Keratinocyte (primary cell): ENCODE results near the gene BOD1. TPM values are rescaled to one million over a fixed set of nuclear protein-coding genes. Genes with fewer than 3 reads are reported as not detected.

Experiments
- DNase-seq: peaks from one replicate; pipeline ENCODE4 v3.0.0-alpha.2; 2011; ENCODE audit warnings: low read depth, missing footprints, low spot score
- FAIRE-seq: peaks from 2 replicates; lab custom pipeline; 2011; peaks lifted over from hg19 to GRCh38; lab: Jason Lieb, UNC
- H2AFZ ChIP-seq: 2 replicates; pipeline ENCODE4 v1.6.0; 2012; ENCODE audit warnings: low read length, control low read depth, inconsistent platforms; ENCODE audit not compliant: control insufficient read depth
- H3K27ac ChIP-seq: 2 replicates; pipeline ENCODE4 v1.5.1; 2011; ENCODE audit warnings: low read length; ENCODE audit not compliant: control insufficient read depth, insufficient read depth
- H3K27me3 ChIP-seq: 3 replicates; pipeline ENCODE4 v1.6.0; 2011; ENCODE audit warnings: low read length; ENCODE audit not compliant: control insufficient read depth, insufficient read depth; ENCODE audit errors: extremely low read depth
- H3K36me3 ChIP-seq, 2 experiments: 2 replicates in 1 of 2; 3 replicates in 1 of 2; pipeline ENCODE4 v1.5.1; 2011; ENCODE audit warnings: low read length in 2 of 2, mild to moderate bottlenecking in 1 of 2; ENCODE audit not compliant: control insufficient read depth in 2 of 2, insufficient read depth in 2 of 2; ENCODE audit errors: extremely low read depth in 1 of 2
- H3K4me1 ChIP-seq: 3 replicates; pipeline ENCODE4 v1.5.1; 2011; ENCODE audit warnings: low read length; ENCODE audit not compliant: control insufficient read depth, insufficient read depth; ENCODE audit errors: extremely low read depth
- H3K4me2 ChIP-seq: 3 replicates; pipeline ENCODE4 v1.6.0; 2011; ENCODE audit warnings: low read depth, low read length; ENCODE audit not compliant: control insufficient read depth, insufficient read depth; ENCODE audit errors: extremely low read depth
- H3K4me3 ChIP-seq, 3 experiments: fragments of 200-600 bp in 1 of 3; sonication (generic) in 1 of 3; 2 replicates in 2 of 3; 3 replicates in 1 of 3; pipeline ENCODE4 v1.5.1; 2011 to 2016; ENCODE audit warnings: low read length in 3 of 3, mild to moderate bottlenecking in 3 of 3, control low read depth in 2 of 3, inconsistent platforms in 1 of 3, low read depth in 1 of 3, mixed read lengths in 1 of 3, mixed run types in 1 of 3, moderate library complexity in 1 of 3; ENCODE audit not compliant: control insufficient read depth in 2 of 3, insufficient read depth in 2 of 3; ENCODE audit errors: extremely low read depth in 1 of 3
- H3K79me2 ChIP-seq: 2 replicates; pipeline ENCODE4 v1.6.0; 2012; ENCODE audit warnings: low read length; ENCODE audit not compliant: control insufficient read depth, insufficient read depth
- H3K9ac ChIP-seq: 3 replicates; pipeline ENCODE4 v1.6.0; 2011; ENCODE audit warnings: low read length; ENCODE audit not compliant: control insufficient read depth, insufficient read depth; ENCODE audit errors: extremely low read depth
- H3K9me1 ChIP-seq: 3 replicates; pipeline ENCODE4 v1.6.0; 2011; ENCODE audit warnings: low read length; ENCODE audit not compliant: control insufficient read depth, insufficient read depth; ENCODE audit errors: extremely low read depth
- H3K9me3 ChIP-seq: 2 replicates; pipeline ENCODE4 v1.5.1; 2012; ENCODE audit warnings: low read depth, low read length; ENCODE audit not compliant: control insufficient read depth
- H4K20me1 ChIP-seq: 3 replicates; pipeline ENCODE4 v1.6.0; 2011; ENCODE audit warnings: low read length; ENCODE audit not compliant: control insufficient read depth, insufficient read depth; ENCODE audit errors: extremely low read depth
- CTCF ChIP-seq, 3 experiments: IDR thresholded peaks in 1 of 3; conservative IDR thresholded peaks in 1 of 3; optimal IDR thresholded peaks in 1 of 3; 2 replicates in 2 of 3; 3 replicates in 1 of 3; pipeline versions ENCODE3 to v1.5.1; 2011; ENCODE audit warnings: low read length in 3 of 3, mild to moderate bottlenecking in 3 of 3, moderate library complexity in 2 of 3, control low read depth in 1 of 3, inconsistent platforms in 1 of 3; ENCODE audit not compliant: insufficient read depth in 2 of 3; ENCODE audit errors: extremely low read depth in 1 of 3
- EZH2 ChIP-seq: IDR thresholded peaks from one replicate; pipeline ENCODE4 v1.6.1; 2012; ENCODE audit warnings: inconsistent platforms, mild to moderate bottlenecking, low read length, moderate library complexity
- dilution Hi-C: fragments of 300-500 bp; cut with MboI; formaldehyde crosslinking; loops from one replicate; pipeline ENCODE4 v1.7.0; 2020; ENCODE audit warnings: low sequenced_read_pairs; ENCODE audit not compliant: extremely low pct_ligation_motif_present
- polyA plus RNA-seq, 5 experiments: library from polyadenylated mRNA; depleted of rRNA in 3 of 5; stranded (reverse) in 3 of 5; stranded (forward) in 1 of 5; unstranded in 1 of 5; fragments of >200 nt; gene quantifications; 1 replicate in 1 of 5; 2 replicates in 3 of 5; 3 replicates in 1 of 5; pipeline versions ENCODE4 v1.2.1 to v1.2.3, GENCODE V29; 2011 to 2012; ENCODE audit warnings: missing spikeins in 2 of 5, low read depth in 1 of 5, low replicate concordance in 1 of 5

The BOD1 gene
- polyA plus RNA-seq, 1 donor (not counting 4 experiments of a cell fraction or from before 2014, with no cell fraction given), result 46.8 TPM

GRCh38 chr5:173664154-173664526 is 47.7 kb upstream of the BOD1 start:
- H3K4me2 ChIP-seq, result no peak overlapping the region
- no peak overlapping the region for H3K4me3 ChIP-seq
- H3K27ac ChIP-seq, result no peak overlapping the region
- no peaks in the 10 kb centered on the region for H4K20me1 ChIP-seq
- TF ChIP-seq CTCF (optimal IDR thresholded peaks at IDR 0.05 in 1 of 3, IDR thresholded peaks at IDR 0.05 in 1 of 3, conservative IDR thresholded peaks at IDR 0.05 in 1 of 3; ENCODE audit: extremely low read depth in 1 of 3, insufficient read depth in 2 of 3, low read length in 3 of 3), result no peak
- TF ChIP-seq EZH2, result no peak
- H3K4me1 ChIP-seq, result no peaks in the 10 kb centered on the region
- H3K27me3 ChIP-seq, result no peaks in the 10 kb centered on the region
- dilution Hi-C loops, result no loop called here
- FAIRE-seq, result no peak
- H3K9me3 ChIP-seq, result no peaks in the 10 kb centered on the region
- H3K36me3 ChIP-seq, result no peaks in the 10 kb centered on the region
- H3K79me2 ChIP-seq, result no peaks in the 10 kb centered on the region
- H2AFZ ChIP-seq, result no peak overlapping the region
- no peak for DNase-seq
- no peak overlapping the region for H3K9ac ChIP-seq
- no peaks in the 10 kb centered on the region for H3K9me1 ChIP-seq

- Histone ChIP-seq H2AFZ (no peak overlapping the region), H3K9me3 (no peaks in the 10 kb centered on the region), H4K20me1 (no peaks in the 10 kb centered on the region), H3K4me1 (no peaks in the 10 kb centered on the region), H3K9ac (no peak overlapping the region), H3K4me3 (no peak overlapping the region), H3K79me2 (no peaks in the 10 kb centered on the region), H3K27me3 (no peaks in the 10 kb centered on the region), H3K27ac (no peak overlapping the region), H3K36me3 (no peaks in the 10 kb centered on the region), H3K9me1 (no peaks in the 10 kb centered on the region), H3K4me2 (no peak overlapping the region)
- TF ChIP-seq EZH2 (no peak), CTCF (optimal IDR thresholded peaks at IDR 0.05 in 1 of 3, IDR thresholded peaks at IDR 0.05 in 1 of 3, conservative IDR thresholded peaks at IDR 0.05 in 1 of 3; ENCODE audit: extremely low read depth in 1 of 3, insufficient read depth in 2 of 3, low read length in 3 of 3) (no peak)
- dilution Hi-C loops, result no loop called here
- DNase-seq, result no peak
- no peak for FAIRE-seq
These were observed 47.1 kb upstream of the BOD1 start for GRCh38 chr5:173663352-173664153.
